Measurements from ENCODE around the gene RASSF4.

DNA sequence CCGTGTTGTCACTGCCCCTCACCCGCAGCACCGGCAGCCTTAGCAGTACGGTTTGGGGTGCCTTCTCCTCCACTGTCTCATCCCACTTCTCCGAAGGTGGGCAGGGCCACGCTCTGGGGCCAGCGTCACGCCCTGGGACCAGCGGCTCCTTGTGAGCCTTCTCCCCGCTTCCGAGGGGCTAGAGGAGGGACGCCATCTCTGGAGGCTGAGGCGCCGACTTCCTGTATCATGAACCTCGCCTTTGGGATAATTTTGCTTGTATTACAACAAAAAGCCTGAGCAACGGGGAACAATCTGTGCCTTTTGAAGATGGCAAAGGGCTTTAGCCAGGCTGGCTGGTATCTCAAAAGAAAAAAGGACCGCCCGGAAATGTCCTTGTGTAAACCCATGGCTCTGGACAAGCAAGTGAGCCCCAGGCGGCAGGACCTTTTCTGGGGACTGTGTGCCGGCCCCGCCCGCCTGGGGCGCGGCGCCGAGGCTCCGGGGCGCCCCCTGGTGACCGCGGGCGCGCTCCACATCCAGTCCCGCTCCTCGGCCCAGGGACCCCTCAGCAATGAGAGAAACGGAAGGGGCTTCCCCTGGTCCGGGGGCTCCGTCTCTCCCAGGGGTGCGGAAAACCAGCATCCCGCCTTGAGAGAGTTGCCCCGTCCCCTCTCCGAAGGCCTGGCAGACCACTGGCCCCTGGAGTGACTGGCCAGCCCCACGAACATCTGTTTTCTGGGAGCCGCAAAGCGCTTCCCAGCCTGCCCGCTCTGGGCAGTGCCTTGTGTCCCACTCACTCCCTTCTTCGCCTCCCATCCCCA lies 15.2 kb downstream of the RASSF4 start:
- TF ChIP-seq, protein P1, sequence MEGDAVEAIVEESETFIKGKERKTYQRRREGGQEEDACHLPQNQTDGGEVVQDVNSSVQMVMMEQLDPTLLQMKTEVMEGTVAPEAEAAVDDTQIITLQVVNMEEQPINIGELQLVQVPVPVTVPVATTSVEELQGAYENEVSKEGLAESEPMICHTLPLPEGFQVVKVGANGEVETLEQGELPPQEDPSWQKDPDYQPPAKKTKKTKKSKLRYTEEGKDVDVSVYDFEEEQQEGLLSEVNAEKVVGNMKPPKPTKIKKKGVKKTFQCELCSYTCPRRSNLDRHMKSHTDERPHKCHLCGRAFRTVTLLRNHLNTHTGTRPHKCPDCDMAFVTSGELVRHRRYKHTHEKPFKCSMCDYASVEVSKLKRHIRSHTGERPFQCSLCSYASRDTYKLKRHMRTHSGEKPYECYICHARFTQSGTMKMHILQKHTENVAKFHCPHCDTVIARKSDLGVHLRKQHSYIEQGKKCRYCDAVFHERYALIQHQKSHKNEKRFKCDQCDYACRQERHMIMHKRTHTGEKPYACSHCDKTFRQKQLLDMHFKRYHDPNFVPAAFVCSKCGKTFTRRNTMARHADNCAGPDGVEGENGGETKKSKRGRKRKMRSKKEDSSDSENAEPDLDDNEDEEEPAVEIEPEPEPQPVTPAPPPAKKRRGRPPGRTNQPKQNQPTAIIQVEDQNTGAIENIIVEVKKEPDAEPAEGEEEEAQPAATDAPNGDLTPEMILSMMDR (IDR thresholded peaks at IDR 0.05) = peak; percentile 86 to 93 (median 90)
- no peak for TF ChIP-seq POLR2A (IDR thresholded peaks at IDR 0.05)
